GM19397 (cell line): ENCODE results near the gene FAM76A.
A peak's percentile ranks its signal among the peaks of the same experiment; 100 is the strongest.

Source experiments
- ATAC-seq: cut with Tn5 transposase; IDR thresholded peaks from one replicate; pipeline ENCODE4 v1.9.1; 2021; ENCODE audit warnings: mild to moderate bottlenecking, moderate library complexity; ENCODE audit not compliant: unreplicated experiment

FAM76A gene

DNA sequence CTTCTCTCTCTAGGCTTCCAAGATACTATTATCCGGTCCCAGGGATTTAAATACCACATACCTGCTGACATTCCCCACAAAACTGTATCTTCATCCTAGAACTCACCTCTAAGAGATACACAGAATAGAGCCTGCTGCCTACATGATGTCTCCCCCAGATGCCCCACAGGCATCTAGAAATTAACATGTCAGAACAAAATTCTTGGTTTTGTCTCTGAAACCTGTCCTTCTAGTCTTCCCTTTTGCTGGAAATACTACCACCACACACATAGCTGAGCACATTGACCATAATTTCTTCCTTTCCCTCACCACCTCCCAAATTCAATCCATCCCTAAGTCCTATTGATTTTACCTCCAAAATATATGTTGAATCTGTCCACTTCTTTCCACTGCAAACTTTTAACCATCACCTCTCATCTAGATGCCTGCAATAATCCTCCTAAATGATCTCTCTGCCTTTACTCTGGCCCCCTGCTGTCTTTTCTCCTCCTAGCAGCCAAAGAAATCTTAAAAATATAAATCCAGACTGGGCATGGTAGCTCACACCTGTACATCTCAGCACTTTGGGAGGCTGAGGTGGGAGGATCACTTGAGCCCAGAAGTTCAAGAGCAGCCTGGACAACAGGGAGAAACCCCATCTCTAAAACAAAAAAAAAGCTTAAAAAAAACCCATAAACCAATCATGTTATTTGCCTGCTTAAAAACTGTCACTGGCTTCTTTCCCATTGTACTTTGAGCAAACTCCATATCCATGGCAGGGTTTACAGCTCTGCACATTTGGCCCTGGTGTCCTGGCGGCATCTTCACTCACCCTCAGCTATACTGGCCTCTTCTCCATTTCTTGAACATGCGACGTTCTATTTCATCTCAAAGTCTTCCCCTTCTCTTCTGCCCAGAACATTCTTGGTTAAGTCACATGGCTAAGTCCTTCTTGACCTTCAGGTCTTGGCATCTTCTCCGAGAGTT is 6.2 kb upstream of the FAM76A start:
- no peak for ATAC-seq

DNA sequence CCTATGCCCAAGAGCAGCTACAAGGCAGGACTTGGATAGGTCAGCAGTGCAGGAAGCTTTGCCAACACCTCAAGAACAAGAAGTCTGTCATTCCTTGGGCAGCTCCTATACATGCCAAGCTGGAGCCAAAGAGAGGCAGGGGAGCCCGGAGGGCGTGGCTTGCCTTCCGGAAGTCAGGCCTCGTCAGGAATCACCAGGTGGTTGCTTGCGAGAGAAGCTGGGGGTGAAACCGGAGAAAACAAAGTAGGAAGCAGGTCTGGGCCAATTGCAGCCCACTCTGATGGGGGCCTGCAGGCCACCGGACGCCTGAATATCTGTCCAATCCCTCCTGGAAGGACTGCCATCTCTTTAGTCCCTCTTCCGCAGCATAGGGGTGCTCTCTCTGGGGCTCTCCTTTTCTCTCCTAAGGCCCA is 794 bp upstream of the FAM76A start:
- no peak for ATAC-seq

DNA sequence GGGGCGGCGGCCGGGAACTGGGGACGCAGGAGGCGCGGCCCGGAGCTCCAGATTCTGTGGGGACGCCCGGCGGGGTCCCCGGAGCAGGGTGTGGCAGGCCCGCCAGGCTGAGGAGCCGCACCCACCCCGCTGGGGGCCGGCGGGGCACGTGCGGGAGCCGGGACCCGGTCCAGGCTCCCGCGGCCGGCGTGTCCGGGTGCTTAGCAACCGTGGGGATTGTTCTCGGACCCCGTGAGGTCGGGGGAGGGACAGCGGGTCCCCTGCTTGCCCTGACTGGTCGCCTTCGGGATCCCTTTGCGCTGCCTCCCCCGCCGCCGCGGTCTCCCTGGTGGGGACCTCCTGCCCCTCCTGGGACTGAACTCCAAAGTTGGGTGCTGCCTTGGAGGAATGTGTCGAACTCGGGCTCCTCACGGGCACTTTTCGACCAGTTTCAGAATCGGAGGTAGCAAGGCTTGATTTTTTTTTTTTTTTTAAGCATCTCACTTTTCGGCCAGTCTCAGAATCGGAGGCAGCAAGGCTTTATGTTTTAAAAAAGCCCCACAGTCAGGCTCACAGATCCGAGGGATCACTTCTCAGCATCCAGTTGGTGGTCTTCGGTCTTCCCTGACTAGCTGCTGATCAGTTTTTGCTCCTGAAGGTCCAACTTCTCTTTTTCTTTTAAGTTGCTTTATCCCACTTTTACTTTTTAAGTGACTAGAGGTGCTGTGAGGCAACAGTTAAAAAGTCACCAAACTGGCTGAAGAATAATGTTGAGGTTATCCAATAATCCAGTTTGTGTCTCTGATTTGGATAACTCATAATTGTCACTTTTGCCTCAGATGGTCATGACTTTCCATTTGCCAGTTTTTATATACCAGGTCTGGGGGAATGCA is 648 bp downstream of the FAM76A start:
- ATAC-seq: peak; percentile 22

DNA sequence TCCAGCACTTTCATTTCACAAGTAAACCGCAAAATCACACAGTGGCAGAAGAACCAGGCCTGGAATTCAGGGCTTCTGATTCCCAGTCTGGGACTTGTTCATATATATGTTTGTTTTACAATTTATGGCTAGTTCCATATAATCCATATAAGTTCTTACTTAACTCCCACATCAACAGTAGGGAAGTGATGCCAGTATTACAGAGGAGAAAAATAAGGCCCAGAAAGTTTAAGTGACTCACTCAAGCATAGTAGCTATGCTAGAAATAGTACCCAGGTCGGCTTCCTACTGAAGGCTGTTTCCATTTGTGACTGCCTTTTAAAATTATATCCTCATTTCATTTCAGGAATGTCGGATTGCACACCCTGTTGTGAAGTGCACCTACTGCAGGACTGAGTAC is 1.4 kb downstream of the FAM76A start:
- no peak for ATAC-seq

DNA sequence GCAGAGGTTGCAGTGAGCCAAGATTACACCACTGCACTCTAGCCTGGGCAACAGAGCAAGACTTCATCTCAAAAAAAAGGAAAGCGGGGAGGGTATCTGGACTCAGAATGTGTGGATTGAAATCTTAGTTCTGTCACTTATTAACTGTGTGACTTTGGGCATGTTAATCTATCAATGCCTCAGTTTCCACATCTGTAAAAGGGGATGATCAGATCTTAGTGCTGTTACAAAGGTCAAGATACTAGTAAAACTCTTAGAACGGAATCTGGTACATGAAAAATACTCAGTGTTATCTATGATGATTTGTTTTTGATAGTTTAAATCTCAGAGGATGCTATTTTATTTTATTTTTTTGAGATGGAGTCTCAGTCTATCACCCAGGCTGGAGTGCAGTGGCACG is 10.5 kb downstream of the FAM76A start:
- ATAC-seq: no peak

DNA sequence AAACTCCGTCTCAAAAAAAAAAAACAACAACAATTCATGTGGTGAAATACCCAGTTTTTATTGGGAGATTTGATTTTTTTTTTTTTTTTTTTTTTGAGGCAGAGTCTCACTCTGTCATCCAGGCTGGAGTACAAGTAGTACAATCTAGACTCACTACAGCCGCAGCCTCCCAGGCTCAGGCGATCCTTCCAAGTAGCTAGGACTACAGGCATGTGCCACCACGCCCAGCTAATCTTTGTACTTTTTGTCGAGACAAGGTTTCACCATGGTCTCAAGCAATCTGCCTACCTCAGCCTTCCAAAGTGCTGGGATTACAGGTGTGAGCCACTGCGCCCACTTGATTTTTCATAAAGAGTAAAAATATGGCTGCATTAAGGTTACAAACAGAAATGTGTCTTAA is 15.4 kb downstream of the FAM76A start:
- no peak for ATAC-seq

DNA sequence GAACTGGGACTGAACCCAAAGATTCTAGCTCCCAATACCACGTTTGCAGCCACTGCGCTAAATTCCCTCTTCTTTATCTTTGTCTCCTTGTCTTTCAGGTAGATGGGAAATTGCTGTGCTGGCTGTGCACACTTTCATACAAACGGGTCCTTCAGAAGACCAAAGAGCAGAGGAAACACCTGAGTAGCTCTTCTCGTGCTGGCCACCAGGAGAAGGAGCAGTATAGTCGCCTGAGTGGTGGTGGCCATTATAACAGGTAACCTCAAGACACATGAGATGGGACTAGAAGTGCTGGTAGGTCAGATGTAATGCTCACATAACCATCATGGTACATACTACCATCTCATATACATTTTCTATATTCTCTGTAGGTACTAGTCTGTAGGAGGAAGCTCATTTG is 18.8 kb downstream of the FAM76A start:
- ATAC-seq: no peak

DNA sequence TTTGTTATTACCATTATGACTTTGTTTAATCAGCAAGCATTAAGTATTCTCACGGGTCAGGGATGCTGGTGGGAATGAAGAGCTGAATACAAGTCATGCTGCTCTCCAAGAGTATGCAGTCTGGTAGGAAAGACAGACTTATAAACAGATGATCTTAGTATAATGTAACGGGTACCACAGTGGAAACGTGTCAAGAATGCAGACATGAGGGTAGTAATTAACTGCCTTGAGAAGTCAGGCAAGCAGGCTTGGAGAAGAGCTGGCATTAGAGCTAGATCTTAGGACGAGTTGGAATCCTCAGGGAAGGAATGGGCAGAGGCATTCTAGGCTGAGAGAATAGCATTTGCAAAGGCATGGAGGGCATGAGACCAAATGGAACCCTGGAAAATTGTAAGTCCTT is 19.7 kb downstream of the FAM76A start:
- no peak for ATAC-seq

DNA sequence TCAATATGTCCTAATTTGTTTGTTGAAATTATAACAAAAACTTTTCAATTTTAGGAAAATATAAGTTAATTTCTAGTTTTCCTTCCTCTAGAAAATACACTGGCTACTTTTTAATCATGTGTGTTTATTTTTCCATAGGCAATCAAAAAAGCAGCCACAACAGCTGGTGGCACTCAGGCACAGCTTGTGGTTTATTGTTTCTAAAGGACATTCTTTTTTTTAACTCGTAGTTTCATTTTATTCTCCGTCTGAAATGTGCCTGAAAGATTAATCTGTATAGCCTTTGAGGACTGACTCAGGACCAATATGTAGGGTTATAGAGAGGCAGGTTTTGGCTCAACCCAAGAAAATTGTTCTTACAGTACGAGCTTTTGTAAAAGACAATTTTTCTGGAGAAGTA is 26.6 kb downstream of the FAM76A start:
- ATAC-seq: no peak

DNA sequence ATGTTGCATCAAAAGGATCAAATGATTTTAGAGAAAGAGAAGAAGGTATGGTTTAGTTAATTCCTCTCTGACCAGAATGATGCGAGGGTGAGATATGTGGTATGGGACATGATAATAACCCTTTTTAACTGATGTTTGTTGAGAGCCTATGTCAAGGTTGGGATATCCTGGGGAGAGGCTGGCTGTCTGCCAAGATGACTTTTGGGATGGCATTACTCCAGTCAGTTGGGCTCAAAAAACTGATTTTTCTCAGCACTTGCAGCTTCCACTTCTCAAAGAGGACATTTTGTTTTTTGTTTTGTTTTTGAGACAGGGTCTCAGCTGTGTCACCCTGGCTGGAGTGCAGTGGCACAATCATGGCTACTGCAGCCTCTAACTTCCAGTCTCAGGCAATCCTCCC is 29.5 kb downstream of the FAM76A start:
- ATAC-seq: no peak

DNA sequence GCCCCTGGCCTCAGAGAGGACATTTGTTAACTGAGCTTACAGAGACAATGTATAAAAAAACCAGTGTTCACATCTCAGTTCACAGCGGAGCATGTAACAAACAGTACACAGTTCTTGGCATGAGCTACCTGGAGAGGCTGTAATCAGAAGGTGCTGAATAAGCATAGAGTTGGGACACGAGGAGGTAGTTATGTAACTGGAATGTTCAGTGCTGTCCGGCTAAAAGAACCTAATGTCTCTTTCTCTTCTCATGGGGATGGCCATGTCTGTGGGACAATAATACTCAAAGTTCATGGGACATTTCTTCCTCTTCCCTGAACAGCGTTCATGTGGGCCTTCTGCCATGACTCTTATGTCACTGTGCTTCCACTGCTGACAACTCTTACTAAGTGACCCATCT is 30.1 kb downstream of the FAM76A start:
- ATAC-seq: no peak

DNA sequence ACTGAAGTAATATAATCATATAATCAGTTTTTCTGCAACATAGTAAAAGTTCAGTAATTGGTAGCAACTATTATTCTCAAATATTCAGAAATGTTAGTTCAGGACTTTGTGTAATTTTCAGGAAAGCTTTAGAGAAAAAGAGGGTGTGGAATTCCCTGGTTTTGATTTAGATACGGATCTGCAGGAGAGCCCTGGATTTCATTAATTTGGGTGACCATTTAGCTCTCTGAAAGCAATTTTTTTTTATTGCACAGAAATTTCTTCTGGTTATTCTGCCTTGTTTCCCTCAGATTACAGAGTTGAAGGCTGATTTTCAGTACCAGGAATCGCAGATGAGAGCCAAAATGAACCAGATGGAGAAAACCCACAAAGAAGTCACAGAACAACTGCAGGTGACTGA is 33.5 kb downstream of the FAM76A start:
- ATAC-seq: no peak

DNA sequence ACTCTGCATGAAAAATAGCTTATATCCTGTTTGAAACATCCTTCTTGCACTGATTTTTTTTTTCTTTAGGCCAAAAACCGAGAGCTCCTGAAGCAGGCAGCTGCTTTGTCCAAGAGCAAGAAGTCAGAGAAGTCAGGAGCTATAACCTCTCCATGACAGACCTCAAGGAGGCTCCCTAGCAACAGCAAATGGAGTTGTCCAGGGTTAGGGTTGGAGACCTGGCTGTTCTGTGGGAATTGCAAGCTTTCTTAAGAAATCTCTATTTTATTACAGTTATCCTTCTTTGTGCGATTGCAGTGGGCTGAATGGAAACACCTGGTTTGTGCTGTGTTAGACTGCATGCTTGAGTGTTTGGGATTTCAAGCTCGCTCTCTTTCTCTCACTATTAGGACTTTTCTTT is 34.7 kb downstream of the FAM76A start:
- ATAC-seq: no peak

DNA sequence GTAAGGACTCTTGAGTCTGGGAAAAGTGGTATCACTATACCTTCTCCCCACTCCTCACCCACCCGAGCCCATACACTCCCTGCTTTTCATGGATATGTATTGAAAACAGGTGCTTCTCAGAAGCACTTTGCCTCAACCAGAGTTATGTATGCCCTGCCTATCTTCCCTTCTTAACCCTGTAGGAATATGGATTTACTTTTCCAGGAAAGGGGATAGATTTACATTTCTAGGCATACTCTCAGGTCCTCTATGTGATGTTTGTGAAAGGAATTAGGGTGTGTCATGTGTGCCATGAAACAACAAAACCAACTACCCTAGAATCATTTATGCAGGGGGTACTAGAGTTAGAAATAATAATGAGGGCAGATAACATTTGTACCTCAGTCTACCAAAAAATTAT is 36.3 kb downstream of the FAM76A start:
- ATAC-seq: no peak

DNA sequence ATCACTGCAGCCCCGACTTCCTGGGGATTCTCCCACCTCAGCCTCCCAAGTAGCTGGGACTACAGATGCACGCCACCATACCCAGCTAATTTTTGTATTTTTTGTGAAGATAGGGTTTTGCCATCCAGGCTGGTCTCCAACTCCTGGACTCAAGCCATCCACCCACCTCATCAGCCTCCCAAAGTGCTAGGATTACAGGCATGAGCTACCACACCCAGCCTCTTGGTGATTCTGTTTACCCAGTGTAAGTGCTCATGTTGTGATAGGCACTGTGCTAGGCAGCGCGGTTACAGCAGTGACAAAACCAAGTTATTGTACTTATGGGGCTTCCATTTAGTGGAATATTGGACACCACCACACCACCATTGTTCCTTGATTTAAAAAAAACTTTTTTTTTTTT is 37.6 kb downstream of the FAM76A start:
- no peak for ATAC-seq

DNA sequence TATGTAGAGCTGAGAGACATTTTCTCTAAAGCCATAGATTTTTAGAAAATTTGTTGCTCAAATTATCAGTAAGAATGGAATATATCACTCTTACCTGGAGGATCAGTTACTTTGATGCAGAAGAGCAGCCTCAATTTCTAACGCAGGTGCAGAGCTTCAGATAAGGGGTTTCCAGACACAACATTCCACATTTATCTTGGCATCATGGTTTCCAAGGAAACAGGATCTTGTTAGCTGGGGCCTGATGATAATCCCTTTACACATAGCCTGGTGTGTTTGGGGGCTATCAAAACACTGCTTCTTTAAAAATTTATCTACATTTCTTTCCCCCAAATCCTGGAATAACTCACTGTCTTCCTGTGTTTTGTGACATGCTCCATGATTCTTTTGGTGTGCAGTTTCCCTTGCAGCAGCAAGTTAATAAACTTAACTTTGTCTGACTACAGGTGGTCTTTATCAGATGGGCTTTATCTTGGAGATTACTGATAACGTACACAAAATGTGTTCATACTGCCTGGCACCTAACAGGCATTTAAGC is 44.6 kb downstream of the FAM76A start:
- ATAC-seq: no peak

DNA sequence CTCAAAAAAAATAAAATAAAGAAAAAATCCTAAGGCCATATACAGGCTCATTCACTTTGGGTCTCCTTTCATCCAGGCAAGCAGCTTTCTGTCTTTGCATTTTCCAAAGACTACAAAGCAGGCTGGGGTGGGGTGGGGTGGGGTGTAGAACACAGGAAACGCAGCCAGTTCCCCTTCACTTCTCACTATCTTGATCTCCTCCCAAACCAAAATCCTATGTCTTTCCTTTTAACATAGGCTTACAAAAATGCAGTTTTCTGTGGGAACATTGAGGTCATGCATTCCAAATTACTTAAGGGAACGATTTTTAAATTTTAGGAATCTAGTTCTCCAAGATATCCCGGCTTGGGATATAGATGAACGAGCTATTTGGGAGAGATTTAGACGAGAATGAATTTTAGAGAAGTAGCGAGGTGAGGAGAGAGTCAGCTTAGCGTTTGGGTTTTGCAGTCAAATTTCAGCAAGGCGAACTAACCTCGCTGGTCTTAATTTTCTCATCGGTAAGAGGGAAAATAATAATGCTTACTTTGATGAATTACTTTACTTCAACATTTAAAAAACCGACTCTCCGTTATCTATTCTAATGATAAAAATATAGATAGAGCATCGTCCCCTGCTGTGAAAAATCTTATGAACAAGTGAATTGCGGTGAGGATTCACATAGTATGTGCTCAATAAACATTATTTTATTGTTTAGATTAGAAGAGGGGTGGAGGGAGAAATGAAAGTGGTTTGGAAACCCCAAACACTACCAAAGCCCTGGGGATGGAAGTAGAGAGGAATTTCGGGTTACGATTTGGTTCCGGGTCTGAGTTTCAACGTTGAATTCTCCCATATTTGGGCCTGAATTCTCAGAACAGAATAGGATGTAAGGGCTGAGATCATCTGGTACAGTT is 46.5 kb downstream of the FAM76A start:
- ATAC-seq: no peak

DNA sequence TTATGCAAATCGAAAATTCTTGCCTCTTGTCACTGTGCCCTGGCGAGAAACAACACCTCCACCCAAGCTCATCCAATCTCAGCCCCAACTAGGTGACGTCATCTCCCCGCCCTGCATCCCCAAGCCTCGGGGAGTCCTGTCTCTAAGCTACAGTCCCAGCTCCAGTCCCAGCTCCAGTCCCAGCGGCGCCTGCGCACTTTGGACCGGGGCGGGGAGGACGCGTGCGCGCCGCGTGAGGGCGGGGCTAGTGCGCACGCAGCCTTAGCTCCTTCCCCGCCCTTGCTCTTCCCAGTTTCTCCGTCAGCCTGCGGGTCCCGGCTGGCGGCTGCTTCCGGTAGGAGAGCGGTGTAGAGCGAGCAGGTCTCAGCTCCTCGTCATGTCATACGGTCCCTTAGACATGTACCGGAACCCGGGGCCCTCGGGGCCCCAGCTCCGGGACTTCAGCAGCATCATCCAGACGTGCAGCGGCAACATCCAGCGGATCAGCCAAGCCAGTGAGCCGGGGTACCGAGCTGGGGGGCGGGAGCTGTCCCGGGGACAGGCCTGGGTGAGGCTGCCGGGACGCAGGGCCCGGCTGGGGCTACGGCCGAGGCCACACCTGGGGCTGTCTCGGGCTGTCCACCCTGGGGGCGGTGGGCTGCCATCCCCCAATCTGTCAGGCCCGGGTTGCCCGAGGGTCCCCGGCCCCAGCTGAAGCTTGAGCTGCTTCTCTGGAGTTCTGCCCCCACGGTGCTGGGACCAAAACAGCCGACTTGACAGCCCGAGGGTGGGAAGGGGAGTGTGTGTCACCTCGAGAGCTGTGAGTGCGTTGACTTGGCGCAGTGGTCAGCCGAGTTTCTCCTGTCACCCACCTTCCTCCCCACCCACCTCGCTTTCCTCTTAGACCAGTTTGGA is 47.4 kb downstream of the FAM76A start, which contains the start of gene STX12:
TSS of gene STX12 (plus strand) at position 288 of the 894 bp plus-strand sequence. CDS start at position 377, 89 bp downstream.
- peak; percentile 93 for ATAC-seq

DNA sequence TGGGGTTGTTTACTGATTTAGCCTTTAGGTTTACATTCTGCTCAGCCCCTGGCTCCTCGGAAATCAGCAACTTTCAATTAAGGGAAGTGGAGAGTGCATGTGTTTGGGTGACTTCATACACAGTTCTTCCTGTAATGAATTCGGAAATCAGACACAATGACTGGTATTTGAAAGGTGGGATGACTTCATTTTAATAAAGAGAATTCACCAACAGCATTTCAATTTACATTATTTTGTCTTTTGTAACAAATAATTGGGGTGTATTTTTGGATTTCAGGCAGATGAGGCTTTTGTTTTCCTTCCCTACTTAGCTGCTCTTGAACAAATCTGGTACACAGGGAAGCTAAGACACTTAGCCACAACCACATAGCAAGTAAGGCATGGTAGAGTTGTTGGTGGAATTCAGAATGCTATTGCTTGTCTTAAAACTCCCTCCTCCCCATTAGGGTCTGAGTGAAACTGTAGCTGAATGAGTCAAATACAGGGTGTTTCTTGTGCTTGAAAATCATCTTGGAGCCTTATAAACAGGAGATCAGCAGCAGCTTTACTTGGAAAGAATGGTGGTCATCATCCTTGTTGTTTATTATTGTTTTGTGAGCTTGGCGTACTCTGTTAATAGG is 48.2 kb downstream of the FAM76A start:
- ATAC-seq: no peak
